ENCODE results near the gene DIO3. TPM values are rescaled to one million over a fixed set of nuclear protein-coding genes. Genes with fewer than 3 reads are reported as not detected.
"Not testable (repeated sequence)": the region's sequence is repeated elsewhere in the genome, so short reads cannot be mapped to it uniquely, and the experiment has no call there.

DIO3 gene
- total and polyA plus RNA-seq, 4 donors = 0.91 to 7.1 (median 1.4) TPM

DNA sequence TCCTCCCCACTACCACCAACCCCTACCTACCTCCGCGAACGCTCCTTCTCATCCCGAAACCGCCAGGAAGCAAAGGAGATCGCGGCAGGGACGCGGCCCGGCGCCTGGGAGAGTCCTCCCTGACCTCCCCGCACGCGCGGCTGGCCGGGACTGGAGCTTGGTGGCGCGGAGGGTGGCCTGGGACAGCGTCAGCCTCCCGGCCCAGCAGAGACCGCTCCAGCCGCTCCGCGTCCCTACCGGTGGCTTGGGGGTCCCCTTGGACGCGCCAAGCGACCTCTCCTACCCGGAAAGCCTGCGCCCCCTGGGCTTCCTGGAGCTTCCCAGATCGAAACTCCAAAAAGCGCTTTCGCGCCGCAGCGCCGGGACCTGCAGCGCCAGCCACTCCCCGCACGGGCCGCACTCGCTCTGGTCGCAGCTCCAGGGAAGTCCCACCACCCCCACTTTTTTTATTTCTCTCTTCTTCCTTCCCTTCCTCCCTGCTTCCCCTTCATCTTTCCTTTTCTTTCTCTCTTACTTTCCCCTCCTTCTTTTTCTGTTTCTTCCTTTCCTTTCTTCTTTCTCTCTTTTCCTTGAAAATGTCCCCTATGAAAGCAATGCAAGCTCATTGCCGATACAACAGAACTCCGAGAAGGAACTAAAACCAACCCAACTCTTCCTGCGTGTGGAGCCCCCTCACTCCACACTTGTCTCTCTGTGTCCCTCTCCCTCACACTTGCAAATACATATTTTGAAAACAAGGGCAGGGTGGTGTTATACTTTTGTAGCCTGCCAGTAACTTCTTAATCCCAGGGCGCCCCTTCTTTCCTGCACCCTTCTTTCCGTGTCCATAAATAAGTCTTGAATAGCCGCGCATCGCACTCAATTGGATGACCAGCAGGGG, 3.8 kb downstream of the DIO3 start:
- H3K27ac ChIP-seq (ENCODE audit: low read depth in 1 of 2, low read length in 1 of 2) = no peak overlapping the region
- DNase-seq = peak in 1 of 3 donors; percentile 36

DNA sequence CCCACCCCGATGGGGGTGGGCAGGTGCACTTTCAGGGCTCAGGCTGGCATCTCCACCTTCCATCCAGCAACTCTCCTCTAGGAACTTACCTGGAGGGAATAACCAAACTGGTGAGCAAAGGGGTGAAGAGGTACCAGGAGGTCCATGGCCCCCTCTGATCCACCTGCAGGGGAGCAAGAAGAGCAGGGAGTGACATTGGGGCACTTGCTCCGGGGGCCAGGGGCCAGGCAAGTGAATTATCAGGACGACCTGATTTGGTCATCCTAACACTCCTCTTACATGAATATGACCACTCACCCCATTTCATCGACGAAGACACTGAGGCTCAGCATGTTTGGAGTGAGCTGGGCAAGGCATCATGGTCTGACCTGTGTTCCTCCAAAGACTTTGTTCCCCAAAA, 6.0 kb downstream of the DIO3 start:
- no peak for DNase-seq
- WGBS, 2 donors = 85 to 92% methylated on average over 5 of the region's 5 CpGs
- Histone ChIP-seq H3K27me3 (ENCODE audit: control insufficient read depth in 3 of 3, insufficient read depth in 3 of 3, low read length in 2 of 3) (peaks cover 9 to 68% (median 33%) of the 10 kb centered on the region in 3 donors), H3K9ac (ENCODE audit: insufficient read depth in 1 of 2, low read length in 2 of 2) (no peak overlapping the region), H3K27ac (ENCODE audit: low read depth in 1 of 2, low read length in 1 of 2) (no peak overlapping the region), H3K4me1 (ENCODE audit: control insufficient read depth in 5 of 5, insufficient read depth in 5 of 5, low read length in 5 of 5) (peaks cover 0 to 18% (median 0%) of the 10 kb centered on the region in 5 donors), H3K36me3 (ENCODE audit: control insufficient read depth in 4 of 4, insufficient read depth in 4 of 4, low read length in 4 of 4) (no peaks in the 10 kb centered on the region), H3K9me3 (ENCODE audit: control insufficient read depth in 4 of 4, insufficient read depth in 3 of 4, low read length in 3 of 4) (peaks cover 0 to 13% (median 0%) of the 10 kb centered on the region in 4 donors), H3K4me3 (no peak overlapping the region)
- TF ChIP-seq, protein P1, sequence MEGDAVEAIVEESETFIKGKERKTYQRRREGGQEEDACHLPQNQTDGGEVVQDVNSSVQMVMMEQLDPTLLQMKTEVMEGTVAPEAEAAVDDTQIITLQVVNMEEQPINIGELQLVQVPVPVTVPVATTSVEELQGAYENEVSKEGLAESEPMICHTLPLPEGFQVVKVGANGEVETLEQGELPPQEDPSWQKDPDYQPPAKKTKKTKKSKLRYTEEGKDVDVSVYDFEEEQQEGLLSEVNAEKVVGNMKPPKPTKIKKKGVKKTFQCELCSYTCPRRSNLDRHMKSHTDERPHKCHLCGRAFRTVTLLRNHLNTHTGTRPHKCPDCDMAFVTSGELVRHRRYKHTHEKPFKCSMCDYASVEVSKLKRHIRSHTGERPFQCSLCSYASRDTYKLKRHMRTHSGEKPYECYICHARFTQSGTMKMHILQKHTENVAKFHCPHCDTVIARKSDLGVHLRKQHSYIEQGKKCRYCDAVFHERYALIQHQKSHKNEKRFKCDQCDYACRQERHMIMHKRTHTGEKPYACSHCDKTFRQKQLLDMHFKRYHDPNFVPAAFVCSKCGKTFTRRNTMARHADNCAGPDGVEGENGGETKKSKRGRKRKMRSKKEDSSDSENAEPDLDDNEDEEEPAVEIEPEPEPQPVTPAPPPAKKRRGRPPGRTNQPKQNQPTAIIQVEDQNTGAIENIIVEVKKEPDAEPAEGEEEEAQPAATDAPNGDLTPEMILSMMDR (IDR thresholded peaks at IDR 0.05; ENCODE audit: control extremely low read depth, extremely low read depth) = no peak
- no peak for ATAC-seq (ENCODE audit: insufficient read depth, low FRiP score)

More for the DNA sequence above, 3.8 kb downstream of the DIO3 start:
- TF ChIP-seq, protein P1 (IDR thresholded peaks at IDR 0.05; ENCODE audit: control extremely low read depth, extremely low read depth) = no peak
- H3K9ac ChIP-seq (ENCODE audit: insufficient read depth in 1 of 2, low read length in 2 of 2) = no peak overlapping the region
- ATAC-seq (ENCODE audit: insufficient read depth, low FRiP score) = no peak
- no peaks in the 10 kb centered on the region for H3K36me3 ChIP-seq (ENCODE audit: control insufficient read depth in 4 of 4, insufficient read depth in 4 of 4, low read length in 4 of 4)
- H3K4me3 ChIP-seq = no peak overlapping the region
- WGBS, 2 donors = 4% methylated on average over 40 to 51 of the region's 51 CpGs
- peaks cover 9 to 69% (median 42%) of the 10 kb centered on the region in 3 donors for H3K27me3 ChIP-seq (ENCODE audit: control insufficient read depth in 3 of 3, insufficient read depth in 3 of 3, low read length in 2 of 3)
- H3K9me3 ChIP-seq (ENCODE audit: control insufficient read depth in 4 of 4, insufficient read depth in 3 of 4, low read length in 3 of 4) = peaks cover 0 to 25% (median 0%) of the 10 kb centered on the region in 4 donors
- H3K4me1 ChIP-seq (ENCODE audit: control insufficient read depth in 5 of 5, insufficient read depth in 5 of 5, low read length in 5 of 5) = peaks cover 0 to 18% (median 0%) of the 10 kb centered on the region in 5 donors

DNA sequence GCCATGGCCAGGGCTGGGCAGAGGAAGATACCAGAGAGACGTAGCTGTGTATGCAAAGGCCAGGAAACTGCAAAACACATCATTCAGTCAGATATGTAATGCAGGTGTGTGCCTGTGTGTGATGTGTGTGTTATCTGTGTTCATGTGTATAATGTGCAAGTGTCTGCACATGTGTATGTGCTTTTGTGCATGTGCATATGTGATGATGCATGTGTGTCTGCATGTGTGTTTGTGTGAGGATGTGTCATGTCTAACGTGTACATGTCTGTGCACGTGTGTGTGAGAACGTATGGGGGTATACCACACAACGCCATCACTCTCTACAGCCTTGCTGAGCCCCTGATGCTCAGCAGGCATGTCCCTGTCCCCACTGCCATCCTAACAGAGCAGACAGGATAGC, 9.7 kb downstream of the DIO3 start:
- H3K27ac ChIP-seq (ENCODE audit: low read depth in 1 of 2, low read length in 1 of 2) = no peak overlapping the region
- 78 to 83% methylated on average over 5 of the region's 5 CpGs for WGBS, 2 donors
- H3K4me1 ChIP-seq (ENCODE audit: control insufficient read depth in 5 of 5, insufficient read depth in 5 of 5, low read length in 5 of 5) = no peaks in the 10 kb centered on the region
- peaks cover 0 to 31% (median 16%) of the 10 kb centered on the region in 3 donors for H3K27me3 ChIP-seq (ENCODE audit: control insufficient read depth in 3 of 3, insufficient read depth in 3 of 3, low read length in 2 of 3)
- H3K9me3 ChIP-seq (ENCODE audit: control insufficient read depth in 4 of 4, insufficient read depth in 3 of 4, low read length in 3 of 4) = peaks cover 0 to 7% (median 0%) of the 10 kb centered on the region in 4 donors
- H3K9ac ChIP-seq (ENCODE audit: insufficient read depth in 1 of 2, low read length in 2 of 2) = no peak overlapping the region
- no peak overlapping the region for H3K4me3 ChIP-seq
- DNase-seq = no peak
- no peak for ATAC-seq (ENCODE audit: insufficient read depth, low FRiP score)
- TF ChIP-seq, protein P1 (IDR thresholded peaks at IDR 0.05; ENCODE audit: control extremely low read depth, extremely low read depth) = no peak
- H3K36me3 ChIP-seq (ENCODE audit: control insufficient read depth in 4 of 4, insufficient read depth in 4 of 4, low read length in 4 of 4) = no peaks in the 10 kb centered on the region

DNA sequence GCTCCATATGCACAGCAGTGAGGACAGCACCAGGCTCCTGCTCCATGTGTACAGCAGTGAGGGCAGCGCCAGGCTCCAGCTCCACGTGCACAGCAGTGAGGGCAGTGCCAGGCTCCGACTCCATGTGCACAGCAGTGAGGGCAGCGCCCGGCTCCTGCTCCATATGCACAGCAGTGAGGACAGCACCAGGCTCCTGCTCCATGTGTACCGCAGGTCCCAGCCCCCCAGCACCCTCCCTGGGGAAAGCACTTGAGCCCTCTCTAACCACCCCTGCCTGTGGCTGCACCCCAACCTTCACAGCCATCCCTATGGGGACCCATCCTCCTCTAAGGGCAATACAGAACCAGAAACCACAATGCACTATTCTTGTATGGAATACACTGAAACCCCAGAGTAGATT, 11.2 kb downstream of the DIO3 start:
- ATAC-seq (ENCODE audit: insufficient read depth, low FRiP score); H3K9me3 ChIP-seq (ENCODE audit: control insufficient read depth in 4 of 4, insufficient read depth in 3 of 4, low read length in 3 of 4); DNase-seq; H3K4me3 ChIP-seq; H3K9ac ChIP-seq (ENCODE audit: insufficient read depth in 1 of 2, low read length in 2 of 2); H3K4me1 ChIP-seq (ENCODE audit: control insufficient read depth in 5 of 5, insufficient read depth in 5 of 5, low read length in 5 of 5); H3K27ac ChIP-seq (ENCODE audit: low read depth in 1 of 2, low read length in 1 of 2); H3K36me3 ChIP-seq (ENCODE audit: control insufficient read depth in 4 of 4, insufficient read depth in 4 of 4, low read length in 4 of 4): not testable (repeated sequence)
- H3K27me3 ChIP-seq (ENCODE audit: control insufficient read depth in 3 of 3, insufficient read depth in 3 of 3, low read length in 2 of 3) = peaks cover 0 to 18% (median 6%) of the 10 kb centered on the region in 3 donors
- WGBS, 2 donors = 92% methylated on average over 3 to 6 of the region's 6 CpGs
